DOHH2 (cell line): ENCODE measurements around the gene PRKN.

Source experiments
- EZH2phosphoT487 ChIP-seq: fragments of 200-600 bp; sonication (generic); IDR thresholded peaks from 2 replicates; pipeline ENCODE4 v1.6.1; 2017; ENCODE audit warnings: borderline replicate concordance, mild to moderate bottlenecking, antibody characterized with exemption, low read length, moderate library complexity, mixed read lengths
- TF ChIP-seq, protein P1 (sequence below): fragments of 200-600 bp; sonication (generic); IDR thresholded peaks from one replicate; pipeline ENCODE4 v1.5.1; 2014; ENCODE audit warnings: antibody characterized with exemption, mild to moderate bottlenecking, low read depth, low read length; ENCODE audit not compliant: poor library complexity, severe bottlenecking

DNA sequence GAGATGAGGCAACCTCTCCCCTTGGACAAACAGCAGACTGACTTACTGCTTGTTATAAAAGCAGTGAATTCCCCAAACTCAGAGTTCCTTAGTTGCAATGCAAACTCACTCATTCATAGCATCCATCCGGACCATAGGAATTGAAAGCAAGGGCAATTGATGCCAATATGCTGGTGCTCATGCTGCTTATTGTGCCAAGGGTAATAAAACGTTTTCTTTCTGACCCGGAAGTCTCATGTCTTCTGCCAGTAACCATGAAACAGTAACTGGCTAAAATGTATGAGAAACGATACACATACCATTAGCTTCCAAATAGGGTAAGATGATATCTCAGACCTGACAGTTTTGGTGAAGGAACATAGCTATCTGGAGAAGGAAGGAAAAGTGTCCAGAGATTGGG is 18.1 kb downstream of the PRKN start:
- TF ChIP-seq, protein P1, sequence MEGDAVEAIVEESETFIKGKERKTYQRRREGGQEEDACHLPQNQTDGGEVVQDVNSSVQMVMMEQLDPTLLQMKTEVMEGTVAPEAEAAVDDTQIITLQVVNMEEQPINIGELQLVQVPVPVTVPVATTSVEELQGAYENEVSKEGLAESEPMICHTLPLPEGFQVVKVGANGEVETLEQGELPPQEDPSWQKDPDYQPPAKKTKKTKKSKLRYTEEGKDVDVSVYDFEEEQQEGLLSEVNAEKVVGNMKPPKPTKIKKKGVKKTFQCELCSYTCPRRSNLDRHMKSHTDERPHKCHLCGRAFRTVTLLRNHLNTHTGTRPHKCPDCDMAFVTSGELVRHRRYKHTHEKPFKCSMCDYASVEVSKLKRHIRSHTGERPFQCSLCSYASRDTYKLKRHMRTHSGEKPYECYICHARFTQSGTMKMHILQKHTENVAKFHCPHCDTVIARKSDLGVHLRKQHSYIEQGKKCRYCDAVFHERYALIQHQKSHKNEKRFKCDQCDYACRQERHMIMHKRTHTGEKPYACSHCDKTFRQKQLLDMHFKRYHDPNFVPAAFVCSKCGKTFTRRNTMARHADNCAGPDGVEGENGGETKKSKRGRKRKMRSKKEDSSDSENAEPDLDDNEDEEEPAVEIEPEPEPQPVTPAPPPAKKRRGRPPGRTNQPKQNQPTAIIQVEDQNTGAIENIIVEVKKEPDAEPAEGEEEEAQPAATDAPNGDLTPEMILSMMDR = no peak
- TF ChIP-seq EZH2phosphoT487 = no peak
